KMS-11 (cell line): Measurements from ENCODE around the gene C10orf95.
A peak's percentile ranks its signal among the peaks of the same experiment; 100 is the strongest.

ENCODE experiments used
- H2AFZ ChIP-seq: fragments of 200-600 bp; sonication (generic); 2 replicates; pipeline ENCODE4 v1.6.1; 2016; ENCODE audit warnings: antibody characterized with exemption, mixed run types, low read depth
- H3K27ac ChIP-seq: fragments of 200-600 bp; sonication (generic); 2 replicates; pipeline ENCODE4 v1.6.1; 2016; ENCODE audit warnings: mild to moderate bottlenecking, mixed run types
- H3K27me3 ChIP-seq: fragments of 200-600 bp; sonication (generic); 2 replicates; pipeline ENCODE4 v1.6.1; 2017; ENCODE audit warnings: mild to moderate bottlenecking, low read depth, mixed run types, moderate library complexity; ENCODE audit not compliant: insufficient read depth
- H3K36me3 ChIP-seq: fragments of 200-600 bp; sonication (generic); 2 replicates; pipeline ENCODE4 v1.6.1; 2017; ENCODE audit warnings: mild to moderate bottlenecking, mixed run types; ENCODE audit not compliant: insufficient read depth
- H3K4me1 ChIP-seq: fragments of 200-600 bp; sonication (generic); 2 replicates; pipeline ENCODE4 v1.6.1; 2016; ENCODE audit warnings: mild to moderate bottlenecking, low read depth, mixed run types; ENCODE audit not compliant: poor library complexity, severe bottlenecking
- H3K4me2 ChIP-seq: fragments of 200-600 bp; sonication (generic); 2 replicates; pipeline ENCODE4 v1.7.0; 2016; ENCODE audit warnings: mild to moderate bottlenecking, mixed run types
- H3K4me3 ChIP-seq: fragments of 200-600 bp; sonication (generic); IDR thresholded peaks from 2 replicates; pipeline ENCODE4 v1.6.1; 2017; ENCODE audit warnings: low read depth, low read length, mixed read lengths; ENCODE audit not compliant: insufficient read depth
- H3K79me2 ChIP-seq: fragments of 200-600 bp; sonication (generic); 2 replicates; pipeline ENCODE4 v1.6.1; 2016; ENCODE audit warnings: low read depth, mixed run types; ENCODE audit not compliant: insufficient read depth
- H3K9ac ChIP-seq: fragments of 200-600 bp; sonication (generic); 2 replicates; pipeline ENCODE4 v1.6.1; 2016; ENCODE audit warnings: mild to moderate bottlenecking, mixed run types
- H4K20me1 ChIP-seq: fragments of 200-600 bp; sonication (generic); 2 replicates; pipeline ENCODE4 v1.6.1; 2016; ENCODE audit warnings: mild to moderate bottlenecking, mixed run types; ENCODE audit not compliant: insufficient read depth
- CTCF ChIP-seq: fragments of 200-600 bp; sonication (generic); conservative IDR thresholded peaks from 2 replicates; pipeline ENCODE4 v1.6.1; 2017; ENCODE audit warnings: low read depth, mild to moderate bottlenecking, antibody characterized with exemption, low read length, moderate library complexity, mixed read lengths

C10orf95 gene

GRCh38 chr10:102484021-102484420 lies 32.7 kb upstream of the C10orf95 start:
- H4K20me1 ChIP-seq = no peaks in the 10 kb centered on the region
- no peak for TF ChIP-seq CTCF
- peaks cover 9% of the 10 kb centered on the region for H3K4me1 ChIP-seq
- no peak overlapping the region for H3K4me3 ChIP-seq
- H3K27me3 ChIP-seq = no peaks in the 10 kb centered on the region
- H3K27ac ChIP-seq = no peak overlapping the region
- no peak overlapping the region for H3K4me2 ChIP-seq
- H2AFZ ChIP-seq = no peak overlapping the region
- H3K9ac ChIP-seq = no peak overlapping the region
- no peaks in the 10 kb centered on the region for H3K79me2 ChIP-seq
- H3K36me3 ChIP-seq = peaks cover 7% of the 10 kb centered on the region; the same call in 1 of the 2 replicates

- Histone ChIP-seq H2AFZ (no peak overlapping the region), H3K4me1 (peaks cover 21% of the 10 kb centered on the region), H4K20me1 (no peaks in the 10 kb centered on the region), H3K27me3 (no peaks in the 10 kb centered on the region), H3K4me3 (no peak overlapping the region), H3K79me2 (no peaks in the 10 kb centered on the region), H3K36me3 (no peaks in the 10 kb centered on the region; the same call in 1 of the 2 replicates), H3K4me2 (no peak overlapping the region), H3K9ac (no peak overlapping the region), H3K27ac (no peak overlapping the region)
- no peak for TF ChIP-seq CTCF
Measured at GRCh38 chr10:102480396-102480795, 29.1 kb upstream of the C10orf95 start.

- no peaks in the 10 kb centered on the region for H4K20me1 ChIP-seq
- H3K9ac ChIP-seq = no peak overlapping the region
- TF ChIP-seq CTCF = no peak
- H3K27me3 ChIP-seq = no peaks in the 10 kb centered on the region
- H3K27ac ChIP-seq = no peak overlapping the region
- no peaks in the 10 kb centered on the region for H3K79me2 ChIP-seq
- no peak overlapping the region for H2AFZ ChIP-seq
- H3K4me1 ChIP-seq = peaks cover 21% of the 10 kb centered on the region
- H3K36me3 ChIP-seq = no peaks in the 10 kb centered on the region; the same call in 1 of the 2 replicates
- H3K4me3 ChIP-seq = no peak overlapping the region
- no peak overlapping the region for H3K4me2 ChIP-seq
Measured at GRCh38 chr10:102479651-102480050, 28.3 kb upstream of the C10orf95 start.

GRCh38 chr10:102476466-102477141 lies 25.3 kb upstream of the C10orf95 start:
- H3K4me1 ChIP-seq = peaks cover 21% of the 10 kb centered on the region
- no peak overlapping the region for H2AFZ ChIP-seq
- H3K4me2 ChIP-seq = peak overlapping the region; percentile 34
- no peak overlapping the region for H3K4me3 ChIP-seq
- H4K20me1 ChIP-seq = no peaks in the 10 kb centered on the region
- H3K27me3 ChIP-seq = no peaks in the 10 kb centered on the region
- TF ChIP-seq CTCF = no peak
- peak overlapping the region; percentile 11; the same call in 1 of the 2 replicates for H3K27ac ChIP-seq
- H3K36me3 ChIP-seq = no peaks in the 10 kb centered on the region
- no peak overlapping the region for H3K9ac ChIP-seq
- no peaks in the 10 kb centered on the region for H3K79me2 ChIP-seq
